Muscle layer of colon (tissue), 2 donors: ENCODE data around the gene KLHL29.
A peak's percentile ranks its signal among the peaks of the same experiment; 100 is the strongest.

Experiments used
- H3K27ac ChIP-seq: one replicate; pipeline ENCODE4 v1.7.0; 2013; ENCODE audit warnings: low read depth, mild to moderate bottlenecking, low read length, moderate library complexity
- H3K27me3 ChIP-seq, 2 donors: one replicate each; pipeline ENCODE4 v1.7.0; 2013; ENCODE audit warnings: low read length in 2 of 2, mild to moderate bottlenecking in 2 of 2; ENCODE audit not compliant: insufficient read depth in 2 of 2, control insufficient read depth in 1 of 2
- H3K36me3 ChIP-seq: one replicate; pipeline ENCODE4 v1.7.0; 2013; ENCODE audit warnings: mild to moderate bottlenecking, low read length; ENCODE audit not compliant: insufficient read depth
- H3K4me1 ChIP-seq: one replicate; pipeline ENCODE4 v1.7.0; 2013; ENCODE audit warnings: mild to moderate bottlenecking, low read length; ENCODE audit not compliant: insufficient read depth
- H3K4me3 ChIP-seq, 2 donors: one replicate each; pipeline ENCODE4 v1.7.0; 2013; ENCODE audit warnings: low read length in 2 of 2, low read depth in 1 of 2, mild to moderate bottlenecking in 1 of 2, moderate library complexity in 1 of 2
- H3K9ac ChIP-seq: one replicate; pipeline ENCODE4 v1.7.0; 2013; ENCODE audit warnings: low read length
- H3K9me3 ChIP-seq: one replicate; pipeline ENCODE4 v1.7.0; 2013; ENCODE audit warnings: mild to moderate bottlenecking, low read length
- donor health status: abdominal sarcoma.
- donor health status: Adenocarcinoma of cecum.

Gene KLHL29

DNA sequence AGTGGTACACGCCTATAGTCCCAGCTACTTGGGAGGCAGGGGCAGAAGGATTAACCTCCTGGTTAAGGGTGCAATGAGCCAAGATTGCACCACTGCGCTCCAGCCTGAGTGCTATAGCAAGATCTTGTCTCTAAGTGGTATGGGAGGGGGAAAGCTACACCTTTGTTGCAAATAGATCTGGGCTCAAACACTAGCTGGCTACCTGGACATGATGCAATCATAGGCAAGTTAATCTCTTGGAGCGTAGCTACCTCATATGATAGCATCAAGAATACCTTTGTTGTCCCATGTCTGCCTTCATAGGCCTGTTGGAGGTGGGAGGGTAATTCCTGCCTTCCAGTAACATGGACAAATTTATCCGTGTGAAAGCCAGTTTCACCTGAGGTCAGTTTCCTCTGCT, 15.7 kb downstream of the KLHL29 start:
- Histone ChIP-seq H3K4me3 (no peak overlapping the region), H3K36me3 (no peaks in the 10 kb centered on the region), H3K27me3 (no peaks in the 10 kb centered on the region), H3K4me1 (peaks cover 21% of the 10 kb centered on the region), H3K9ac (no peak overlapping the region), H3K9me3 (no peaks in the 10 kb centered on the region), H3K27ac (no peak overlapping the region)

DNA sequence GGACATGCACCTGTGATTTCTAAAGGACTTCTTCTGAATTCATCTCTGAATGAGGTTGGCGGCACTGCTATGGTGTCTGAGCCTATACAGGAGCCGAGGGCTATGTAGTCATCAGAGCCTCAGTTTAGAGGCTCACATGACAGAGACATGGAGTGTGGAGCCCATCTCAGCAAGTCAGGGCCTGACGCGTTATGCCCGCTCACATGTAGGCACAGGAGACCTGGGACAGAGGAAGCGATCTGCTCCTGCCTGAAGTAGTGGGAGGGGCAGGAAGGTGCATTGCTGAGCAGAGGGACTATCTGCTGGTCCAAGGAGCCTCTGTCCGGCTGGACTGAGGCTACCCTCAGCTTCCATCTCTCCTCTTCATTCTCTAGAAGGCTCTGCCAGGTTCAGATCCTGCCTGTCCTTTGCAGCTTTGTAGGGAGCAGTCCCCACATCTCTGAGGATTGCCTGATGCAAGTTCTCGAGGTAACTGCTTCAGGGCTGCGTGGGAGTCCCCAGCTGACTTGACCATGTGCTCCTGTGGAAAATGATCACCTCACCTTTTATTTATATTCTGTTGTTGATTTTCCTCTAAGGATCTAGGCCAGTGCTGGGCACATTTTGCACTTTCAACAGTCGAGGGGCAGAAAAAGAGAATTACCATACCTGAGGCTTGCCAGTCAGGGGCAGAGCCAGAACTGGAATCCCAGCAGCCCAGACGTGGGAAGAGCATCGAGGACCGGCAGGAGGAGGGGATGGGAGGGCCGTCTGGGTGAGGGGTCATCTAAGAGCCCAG, 16.6 kb downstream of the KLHL29 start:
- no peak overlapping the region for H3K9ac ChIP-seq
- H3K4me1 ChIP-seq, result peaks cover 21% of the 10 kb centered on the region
- H3K27me3 ChIP-seq, result no peaks in the 10 kb centered on the region
- H3K36me3 ChIP-seq, result no peaks in the 10 kb centered on the region
- no peaks in the 10 kb centered on the region for H3K9me3 ChIP-seq
- H3K27ac ChIP-seq, result no peak overlapping the region
- H3K4me3 ChIP-seq, result no peak overlapping the region

DNA sequence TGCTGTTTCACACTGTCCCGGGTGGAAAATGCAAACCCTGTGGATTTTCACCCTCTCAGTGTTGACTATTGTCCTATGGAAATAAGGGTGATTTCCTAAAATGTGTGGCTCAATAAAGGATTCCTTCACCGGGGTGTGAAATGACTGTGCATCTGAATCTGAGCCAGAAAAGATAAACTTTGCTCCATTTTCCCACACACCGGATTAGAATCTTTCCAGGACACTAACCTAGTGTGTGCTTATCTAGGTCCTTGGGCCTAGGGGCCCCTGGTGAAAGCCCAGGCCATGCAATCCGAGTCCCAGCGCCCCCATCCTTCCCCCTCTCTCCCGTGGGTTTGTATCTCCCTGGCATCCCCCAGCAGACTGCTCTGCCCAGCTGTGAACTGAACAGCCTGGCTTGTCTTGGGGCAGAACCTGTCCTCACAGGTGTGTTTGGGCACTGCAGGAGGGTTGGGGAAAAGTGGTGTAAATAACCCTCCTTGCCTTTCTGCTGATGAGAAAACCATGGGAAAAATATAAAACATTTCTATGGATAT, 17.3 kb downstream of the KLHL29 start:
- Histone ChIP-seq H3K4me3 (no peak overlapping the region), H3K4me1 (peaks cover 21% of the 10 kb centered on the region), H3K27ac (no peak overlapping the region), H3K9ac (no peak overlapping the region), H3K27me3 (no peaks in the 10 kb centered on the region), H3K36me3 (no peaks in the 10 kb centered on the region), H3K9me3 (no peaks in the 10 kb centered on the region)

DNA sequence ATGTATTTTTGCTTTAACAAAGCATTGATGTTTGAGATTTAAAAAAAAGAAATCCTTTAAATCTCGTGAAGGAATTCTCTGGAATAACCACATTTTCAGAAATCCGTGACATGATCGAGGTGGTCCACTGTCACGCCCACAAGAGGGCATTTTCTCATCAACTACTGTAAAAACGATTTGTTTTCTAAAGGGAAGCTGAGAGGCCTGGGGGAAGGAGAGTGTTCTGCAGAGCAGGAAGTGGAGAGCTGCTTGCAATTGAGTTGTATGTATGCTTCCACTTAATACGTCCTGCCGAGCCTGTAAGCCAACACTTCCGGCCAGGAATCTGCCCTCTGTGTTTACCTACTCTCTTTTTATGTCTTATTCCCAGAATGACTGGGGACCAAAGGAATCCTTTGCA, 19.4 kb downstream of the KLHL29 start:
- H3K27me3 ChIP-seq, result no peaks in the 10 kb centered on the region
- H3K36me3 ChIP-seq, result no peaks in the 10 kb centered on the region
- H3K27ac ChIP-seq, result peak overlapping the region; percentile 53
- no peak overlapping the region for H3K9ac ChIP-seq
- no peaks in the 10 kb centered on the region for H3K9me3 ChIP-seq
- H3K4me1 ChIP-seq, result peaks cover 22% of the 10 kb centered on the region
- peak overlapping the region in 1 of 2 donors; percentile 49 for H3K4me3 ChIP-seq

DNA sequence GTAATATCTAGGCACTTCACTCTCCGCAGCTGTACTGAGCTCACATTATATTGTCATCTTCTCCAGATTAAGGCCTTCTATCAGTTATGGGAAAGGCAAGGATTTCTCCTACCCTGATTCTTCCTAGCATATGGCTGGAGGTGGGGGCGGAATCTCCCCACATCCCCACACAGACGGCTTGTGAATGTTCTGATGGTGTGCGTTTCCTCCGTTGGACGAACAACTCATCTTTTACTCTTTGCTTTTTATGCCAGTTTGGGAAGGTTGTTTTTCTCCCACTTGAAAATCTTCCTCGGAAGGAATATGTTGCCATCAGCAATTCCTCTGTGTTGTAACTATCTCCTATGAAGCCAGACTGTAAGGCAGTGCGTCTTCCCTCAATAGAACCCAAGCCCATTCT, 24.3 kb downstream of the KLHL29 start:
- no peak overlapping the region for H3K27ac ChIP-seq
- H3K27me3 ChIP-seq, result no peaks in the 10 kb centered on the region
- no peak overlapping the region for H3K4me3 ChIP-seq
- H3K9ac ChIP-seq, result no peak overlapping the region
- H3K36me3 ChIP-seq, result no peaks in the 10 kb centered on the region
- H3K4me1 ChIP-seq, result peaks cover 51% of the 10 kb centered on the region
- no peaks in the 10 kb centered on the region for H3K9me3 ChIP-seq

DNA sequence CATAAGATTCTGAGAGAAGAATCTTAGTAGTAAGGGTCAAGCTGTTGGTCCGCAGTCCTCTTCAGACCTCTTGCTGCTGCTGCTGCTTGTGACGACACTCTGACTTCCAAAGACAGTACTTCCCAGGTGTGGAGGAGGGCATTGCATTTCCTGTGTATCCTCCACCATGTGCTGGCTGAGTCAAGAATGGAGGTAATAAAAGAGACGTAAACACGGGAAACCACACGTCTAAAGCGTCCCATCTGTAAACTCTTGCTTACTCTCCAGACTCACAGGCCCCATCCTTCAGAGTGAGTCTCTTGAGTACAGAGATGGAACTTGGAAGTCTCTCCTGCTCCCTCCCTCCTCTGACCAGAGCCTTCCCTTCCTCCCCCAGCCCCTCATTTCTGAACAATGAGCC, 25.6 kb downstream of the KLHL29 start:
- no peak overlapping the region for H3K9ac ChIP-seq
- H3K27ac ChIP-seq, result no peak overlapping the region
- H3K4me1 ChIP-seq, result peaks cover 42% of the 10 kb centered on the region
- H3K9me3 ChIP-seq, result no peaks in the 10 kb centered on the region
- H3K36me3 ChIP-seq, result no peaks in the 10 kb centered on the region
- no peaks in the 10 kb centered on the region for H3K27me3 ChIP-seq
- no peak overlapping the region for H3K4me3 ChIP-seq

DNA sequence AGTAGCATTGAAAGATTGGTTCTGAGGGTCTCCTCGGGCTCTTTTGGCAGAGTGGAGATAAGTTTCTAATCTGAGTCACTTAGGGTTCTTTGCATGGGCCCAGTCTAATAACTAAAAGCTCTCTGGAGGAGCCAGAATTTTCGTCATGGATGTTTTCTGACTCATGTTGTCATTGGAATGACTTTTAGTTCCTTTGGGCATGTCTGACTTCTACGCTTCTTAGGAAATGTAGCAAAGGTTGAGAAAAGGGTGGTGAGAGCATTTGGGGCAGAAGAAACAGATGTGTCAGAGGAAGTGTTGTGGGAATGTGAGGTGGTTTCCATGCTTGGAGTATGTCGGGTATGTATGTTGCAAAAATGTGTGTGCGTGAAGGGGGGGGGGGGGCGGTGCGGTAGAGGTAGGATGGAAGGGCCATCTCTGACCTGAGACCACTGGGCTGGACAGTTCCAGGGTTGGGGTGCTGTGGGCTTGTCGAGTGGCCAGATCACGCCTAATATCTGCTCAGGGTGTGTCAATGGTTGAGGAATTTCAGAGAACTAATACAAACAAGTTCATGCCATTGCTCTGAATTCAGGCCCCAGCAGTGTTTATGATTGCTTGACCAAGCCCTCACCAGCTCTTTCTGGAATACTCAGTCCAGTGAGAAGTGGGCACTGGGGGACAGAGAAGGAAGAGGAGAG, 26.9 kb downstream of the KLHL29 start:
- Histone ChIP-seq H3K9ac (no peak overlapping the region), H3K27me3 (no peaks in the 10 kb centered on the region), H3K9me3 (no peaks in the 10 kb centered on the region), H3K4me3 (no peak overlapping the region), H3K36me3 (no peaks in the 10 kb centered on the region), H3K4me1 (peaks cover 42% of the 10 kb centered on the region), H3K27ac (no peak overlapping the region)

DNA sequence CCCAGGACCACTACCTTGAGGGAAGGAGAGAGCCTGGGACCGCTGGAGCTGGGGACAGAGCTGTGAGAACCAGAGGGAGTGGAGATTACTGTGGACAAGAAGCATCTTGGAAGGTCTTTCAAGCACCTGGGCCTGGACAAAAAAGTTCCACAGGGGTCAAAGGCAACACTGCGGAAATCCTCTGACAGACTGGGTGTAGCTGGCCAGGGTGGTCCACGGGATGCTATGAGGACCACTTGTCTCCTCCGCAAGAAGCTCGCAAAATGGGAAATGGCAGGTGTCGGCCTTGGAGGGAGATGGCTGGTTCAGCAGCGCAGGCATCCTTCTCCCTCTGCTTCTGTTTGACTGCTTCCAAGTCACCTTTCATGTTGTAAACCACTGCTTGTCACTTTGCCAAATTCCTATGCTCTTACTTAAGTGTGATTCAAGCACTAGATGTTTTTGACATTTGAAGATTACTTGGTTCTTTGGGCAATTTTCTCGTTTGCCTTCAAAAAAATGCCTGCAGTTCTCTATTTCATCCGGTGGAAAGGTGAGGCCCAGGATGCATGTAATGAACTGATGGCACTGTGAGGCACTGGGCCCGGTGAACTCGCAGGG, 27.7 kb downstream of the KLHL29 start:
- Histone ChIP-seq H3K36me3 (no peaks in the 10 kb centered on the region), H3K27me3 (no peaks in the 10 kb centered on the region), H3K4me3 (no peak overlapping the region), H3K4me1 (peaks cover 46% of the 10 kb centered on the region), H3K27ac (no peak overlapping the region), H3K9me3 (no peaks in the 10 kb centered on the region), H3K9ac (no peak overlapping the region)

DNA sequence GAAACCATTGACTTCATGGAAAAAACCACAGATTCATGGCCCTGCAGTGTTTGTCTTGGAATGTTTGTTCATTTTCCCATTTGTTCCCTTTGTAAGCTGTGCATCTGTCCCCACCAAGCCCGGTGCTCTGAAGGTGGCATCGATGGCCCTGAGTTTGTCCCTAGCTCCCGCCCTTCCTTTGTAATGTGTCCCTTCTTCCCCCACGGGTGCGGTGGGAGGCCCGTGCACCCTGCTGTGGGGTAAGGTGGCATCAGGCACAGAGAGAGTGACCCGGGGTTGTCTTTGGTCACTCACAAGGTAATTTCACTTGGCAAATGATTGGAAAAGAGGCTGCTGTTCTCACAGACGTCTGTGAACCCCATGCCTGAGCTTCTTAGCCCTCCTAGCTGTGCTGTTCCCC, 28.7 kb downstream of the KLHL29 start:
- H3K9ac ChIP-seq, result no peak overlapping the region
- no peaks in the 10 kb centered on the region for H3K9me3 ChIP-seq
- H3K27ac ChIP-seq, result no peak overlapping the region
- no peaks in the 10 kb centered on the region for H3K27me3 ChIP-seq
- no peak overlapping the region for H3K4me3 ChIP-seq
- H3K4me1 ChIP-seq, result peaks cover 55% of the 10 kb centered on the region
- H3K36me3 ChIP-seq, result no peaks in the 10 kb centered on the region

DNA sequence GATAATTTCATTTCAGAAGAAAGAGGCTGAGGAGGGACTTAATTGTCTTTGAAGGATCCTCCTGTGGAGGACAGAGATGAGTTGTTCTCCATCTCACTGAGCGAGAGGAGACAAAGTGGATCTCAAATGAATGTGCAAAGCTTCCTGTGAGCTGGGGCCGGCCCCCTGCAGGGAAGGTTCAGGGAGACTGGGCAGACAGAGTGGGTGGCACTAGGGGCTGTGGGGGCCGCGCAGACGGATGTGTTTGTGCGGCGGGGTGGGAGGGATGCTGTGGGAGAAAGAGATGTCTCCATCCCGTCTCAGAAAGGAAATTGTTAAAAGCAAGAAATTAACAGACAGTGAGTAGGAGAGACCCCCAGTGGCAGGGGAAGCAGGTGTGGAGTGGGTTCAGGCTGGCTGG, 29.1 kb downstream of the KLHL29 start:
- Histone ChIP-seq H3K4me1 (peaks cover 60% of the 10 kb centered on the region), H3K9ac (no peak overlapping the region), H3K9me3 (no peaks in the 10 kb centered on the region), H3K4me3 (no peak overlapping the region), H3K36me3 (no peaks in the 10 kb centered on the region), H3K27me3 (no peaks in the 10 kb centered on the region), H3K27ac (no peak overlapping the region)

DNA sequence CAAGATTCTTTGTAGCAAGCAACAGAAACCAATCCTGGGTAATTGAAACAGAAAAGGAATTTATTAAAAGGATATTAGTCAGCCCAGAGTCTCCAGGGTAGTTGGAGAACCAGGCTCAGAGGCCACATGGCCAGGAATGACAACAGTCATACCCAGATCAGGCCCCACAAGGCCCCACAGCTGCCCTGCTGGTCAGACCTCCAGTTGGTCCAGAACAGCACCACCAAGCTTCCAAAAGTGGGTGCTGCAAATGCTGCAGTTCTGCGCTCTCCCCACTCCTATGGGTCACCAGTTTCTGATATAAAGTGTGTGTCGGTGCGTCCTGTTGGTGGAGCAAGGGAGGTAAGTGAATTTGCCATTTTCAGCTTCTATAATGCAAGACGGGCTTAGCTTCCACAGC, 29.9 kb downstream of the KLHL29 start:
- no peaks in the 10 kb centered on the region for H3K27me3 ChIP-seq
- no peak overlapping the region for H3K27ac ChIP-seq
- peaks cover 63% of the 10 kb centered on the region for H3K4me1 ChIP-seq
- H3K4me3 ChIP-seq, result no peak overlapping the region
- H3K9ac ChIP-seq, result no peak overlapping the region
- H3K36me3 ChIP-seq, result no peaks in the 10 kb centered on the region
- no peaks in the 10 kb centered on the region for H3K9me3 ChIP-seq
